ENCODE data around the gene ECI2. TPM values are rescaled to one million over a fixed set of nuclear protein-coding genes. Genes with fewer than 3 reads are reported as not detected.
A peak's percentile ranks its signal among the peaks of the same experiment; 100 is the strongest.

Gene ECI2
- total and polyA plus RNA-seq, 11 donors, result 120 to 192 (median 145) TPM

- 45 to 57% (median 52%) methylated on average over 7 of the region's 7 CpGs for WGBS, 4 donors
- TF ChIP-seq POLR2A (IDR thresholded peaks at IDR 0.05) (no peak), CTCF (IDR thresholded peaks at IDR 0.05) (no peak)
- H3K36me3 ChIP-seq, result no peaks in the 10 kb centered on the region
- ATAC-seq (no peak), DNase-seq (no peak)
- no peaks in the 10 kb centered on the region for H3K27me3 ChIP-seq
- no peak overlapping the region for H3K27ac ChIP-seq
- no peaks in the 10 kb centered on the region for H3K9me3 ChIP-seq
- H3K4me1 ChIP-seq, result peaks cover 0 to 15% (median 5%) of the 10 kb centered on the region in 12 donors
- no peak overlapping the region for H3K4me3 ChIP-seq
- intact Hi-C loops (cut with DNase I), result loop anchor here in 9 of 10 donors (5.0 to 10.0 kb wide), 6 partner anchors 102 to 885 kb away; no protein-coding TSS in a partner anchor
Measured at GRCh38 chr6:4159491-4159890, 24.1 kb upstream of the ECI2 start.

GRCh38 chr6:4157506-4157905 lies 22.1 kb upstream of the ECI2 start:
- peaks cover 0 to 6% (median 0%) of the 10 kb centered on the region in 12 donors for H3K4me1 ChIP-seq
- H3K27ac ChIP-seq, result no peak overlapping the region
- H3K9me3 ChIP-seq, result no peaks in the 10 kb centered on the region
- TF ChIP-seq POLR2A (IDR thresholded peaks at IDR 0.05) (no peak), CTCF (IDR thresholded peaks at IDR 0.05) (no peak)
- DNase-seq (no peak), ATAC-seq (no peak)
- H3K36me3 ChIP-seq, result no peaks in the 10 kb centered on the region
- H3K27me3 ChIP-seq, result no peaks in the 10 kb centered on the region
- intact Hi-C loops (cut with DNase I), result loop anchor here in 9 of 10 donors (2.0 to 10.0 kb wide), 7 partner anchors 100 to 883 kb away; no protein-coding TSS in a partner anchor
- 80 to 86% (median 82%) methylated on average over 12 of the region's 12 CpGs for WGBS, 4 donors
- no peak overlapping the region for H3K4me3 ChIP-seq

- TF ChIP-seq POLR2A (IDR thresholded peaks at IDR 0.05) (no peak), CTCF (IDR thresholded peaks at IDR 0.05) (peak; percentile 81 to 93 (median 84))
Measured at GRCh38 chr6:4155848-4156466, 20.6 kb upstream of the ECI2 start.

GRCh38 chr6:4153514-4153985 lies 18.2 kb upstream of the ECI2 start:
- intact Hi-C loops (cut with DNase I), result loop anchor here in 4 of 10 donors (5.0 to 10.0 kb wide), 4 partner anchors 99 to 879 kb away; no protein-coding TSS in a partner anchor
- no peak for ATAC-seq
- Histone ChIP-seq H3K27me3 (no peaks in the 10 kb centered on the region), H3K4me3 (no peak overlapping the region), H3K9me3 (no peaks in the 10 kb centered on the region), H3K4me1 (peaks cover 0 to 4% (median 0%) of the 10 kb centered on the region in 12 donors), H3K27ac (no peak overlapping the region), H3K36me3 (no peaks in the 10 kb centered on the region)
- TF ChIP-seq CTCF (IDR thresholded peaks at IDR 0.05) (no peak), POLR2A (IDR thresholded peaks at IDR 0.05) (no peak)
- WGBS, 4 donors, result 89 to 95% (median 90%) methylated on average over 6 of the region's 6 CpGs
- DNase-seq, result no peak

More at GRCh38 chr6:4155848-4156466, 20.6 kb upstream of the ECI2 start:
- DNase-seq (peak in 4 of 5 donors; percentile 76 to 79 (median 76)), ATAC-seq (peak; percentile 61 to 93 (median 88))
- intact Hi-C loops (cut with DNase I), result loop anchor here (1.0 to 10.0 kb wide), 8 partner anchors 99 to 881 kb away; no protein-coding TSS in a partner anchor
- Histone ChIP-seq H3K27ac (no peak overlapping the region), H3K36me3 (no peaks in the 10 kb centered on the region), H3K27me3 (no peaks in the 10 kb centered on the region), H3K9me3 (no peaks in the 10 kb centered on the region), H3K4me1 (peaks cover 0 to 6% (median 0%) of the 10 kb centered on the region in 12 donors), H3K4me3 (peak overlapping the region in 1 of 12 donors; percentile 5)
- WGBS, 4 donors, result 0 to 3% (median 0%) methylated on average over 6 of the region's 6 CpGs

All from heart left ventricle (tissue), 16 donors.